HG02571 (cell line): ENCODE results near the gene ZNF429.
"Not testable (repeated sequence)": the region's sequence is repeated elsewhere in the genome, so short reads cannot be mapped to it uniquely, and the experiment has no call there.

Experiments
- ATAC-seq: cut with Tn5 transposase; IDR thresholded peaks from one replicate; pipeline ENCODE4 v1.9.1; 2021; ENCODE audit warnings: mild to moderate bottlenecking, moderate library complexity; ENCODE audit not compliant: unreplicated experiment

ZNF429 gene

DNA sequence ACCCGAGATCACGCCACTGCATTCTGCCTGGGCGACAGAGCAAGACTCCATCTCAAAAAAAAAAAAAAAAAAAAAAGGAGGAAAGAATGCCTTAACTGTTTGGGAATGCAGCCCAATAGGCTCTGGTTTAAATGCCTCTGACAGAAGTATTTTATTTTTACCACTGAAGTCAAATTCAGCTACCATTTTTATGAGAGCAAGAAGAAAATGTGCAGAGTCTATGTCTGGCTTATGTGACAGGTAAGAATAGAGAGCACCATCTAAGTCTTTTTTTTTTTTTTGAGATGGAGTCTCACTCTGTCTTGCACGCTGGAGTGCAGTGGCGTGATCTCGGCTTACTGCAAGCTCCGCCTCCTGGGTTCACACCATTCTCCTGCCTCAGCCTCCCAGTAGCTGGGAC is 7.2 kb downstream of the ZNF429 start:
- ATAC-seq = not testable (repeated sequence)

DNA sequence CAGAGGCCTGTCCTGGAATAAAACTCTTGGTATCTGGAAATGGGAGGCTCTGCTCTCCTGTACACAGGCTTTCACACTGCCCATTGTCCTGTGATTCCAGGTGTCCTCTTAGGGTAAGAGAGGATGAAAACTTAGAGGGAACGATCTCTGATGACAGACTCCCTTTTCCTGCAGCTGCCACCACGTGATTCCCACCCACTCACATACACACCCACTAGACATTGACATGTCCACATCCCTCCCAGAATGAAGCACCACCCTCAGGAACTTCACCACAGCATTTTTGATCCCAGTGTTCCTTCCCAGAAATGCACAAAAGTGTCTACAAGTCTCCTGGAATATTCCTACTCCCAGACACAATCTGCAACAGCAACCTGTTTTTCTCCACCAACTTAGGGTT is 8.2 kb downstream of the ZNF429 start:
- ATAC-seq = no peak

DNA sequence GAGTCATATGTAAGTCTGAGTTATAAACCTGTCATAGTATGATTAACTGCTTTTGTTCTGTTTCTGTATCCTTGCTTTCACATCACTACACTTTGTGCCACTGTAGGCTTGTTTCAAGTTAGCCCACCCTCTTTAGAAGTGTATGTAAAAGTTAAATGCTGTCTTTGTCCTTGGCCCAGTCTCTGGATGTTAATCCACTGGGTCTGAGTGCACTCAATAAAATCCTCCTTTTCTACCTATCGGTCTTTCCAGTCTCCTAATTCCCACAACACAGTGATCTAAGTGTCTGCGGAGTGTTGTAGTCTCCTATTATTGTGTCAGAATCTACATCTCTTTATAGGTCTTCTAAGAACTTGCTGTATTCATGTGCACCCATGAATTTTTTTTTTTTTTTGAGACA is 14.1 kb downstream of the ZNF429 start:
- ATAC-seq = no peak

DNA sequence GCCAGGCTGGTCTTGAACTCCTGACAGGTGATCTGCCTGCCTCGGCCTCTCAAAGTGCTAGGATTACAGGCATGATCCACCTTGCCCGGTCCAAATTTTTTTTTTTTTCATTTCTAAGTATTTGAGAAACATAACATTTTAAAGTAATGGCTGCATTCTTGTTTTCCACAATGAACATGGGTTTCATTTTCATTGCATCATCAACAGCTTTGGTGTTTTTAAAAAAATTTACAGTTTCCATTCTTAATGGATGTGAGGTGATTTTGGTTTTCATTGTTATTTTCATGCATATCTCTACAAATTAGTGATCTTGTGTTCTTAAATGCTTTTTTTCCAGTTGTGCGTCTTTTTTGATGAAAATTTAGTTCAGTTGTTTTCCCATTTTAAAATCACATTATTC is 27.5 kb downstream of the ZNF429 start:
- ATAC-seq = no peak

DNA sequence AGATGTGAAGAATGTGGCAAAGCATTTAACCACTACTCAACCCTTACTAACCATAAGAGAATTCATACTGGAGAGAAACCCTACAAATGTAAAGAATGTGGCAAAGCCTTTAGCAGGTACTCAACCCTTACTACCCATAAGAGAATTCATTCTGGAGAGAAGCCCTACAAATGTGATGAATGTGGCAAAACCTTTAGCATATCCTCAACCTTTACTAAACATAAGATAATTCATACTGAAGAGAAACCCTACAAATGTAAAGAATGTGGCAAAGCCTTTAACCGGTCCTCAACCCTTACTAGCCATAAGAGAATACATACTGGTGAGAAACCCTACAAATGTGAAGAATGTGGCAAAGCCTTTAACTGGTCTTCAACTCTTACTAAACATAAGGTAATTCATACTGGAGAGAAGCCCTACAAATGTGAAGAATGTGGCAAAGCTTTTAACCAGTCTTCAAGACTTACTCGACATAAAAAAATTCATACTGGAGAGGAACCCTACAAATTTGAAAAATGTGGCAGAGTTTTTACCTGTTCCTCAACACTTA is 31.4 kb downstream of the ZNF429 start:
- ATAC-seq = not testable (repeated sequence)

DNA sequence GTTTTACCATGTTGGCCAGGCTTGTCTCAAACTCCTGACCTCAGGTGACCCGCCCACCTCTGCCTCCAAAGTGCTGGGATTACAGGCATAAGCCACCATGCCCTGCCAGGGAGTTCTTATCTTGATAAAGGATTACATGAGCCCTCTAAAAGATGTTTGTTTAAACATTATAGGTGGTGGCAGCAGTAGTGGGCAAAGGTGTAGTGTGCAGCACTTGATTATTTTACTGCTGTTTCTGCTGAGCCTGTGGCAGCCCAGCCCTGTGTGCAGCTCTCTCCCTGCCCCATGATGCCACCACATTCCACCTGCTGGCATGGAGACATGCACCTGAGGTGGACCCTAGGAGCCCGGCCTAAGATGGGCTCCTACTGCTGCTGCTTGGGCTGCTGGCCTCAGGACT is 54.0 kb downstream of the ZNF429 start:
- ATAC-seq = no peak

DNA sequence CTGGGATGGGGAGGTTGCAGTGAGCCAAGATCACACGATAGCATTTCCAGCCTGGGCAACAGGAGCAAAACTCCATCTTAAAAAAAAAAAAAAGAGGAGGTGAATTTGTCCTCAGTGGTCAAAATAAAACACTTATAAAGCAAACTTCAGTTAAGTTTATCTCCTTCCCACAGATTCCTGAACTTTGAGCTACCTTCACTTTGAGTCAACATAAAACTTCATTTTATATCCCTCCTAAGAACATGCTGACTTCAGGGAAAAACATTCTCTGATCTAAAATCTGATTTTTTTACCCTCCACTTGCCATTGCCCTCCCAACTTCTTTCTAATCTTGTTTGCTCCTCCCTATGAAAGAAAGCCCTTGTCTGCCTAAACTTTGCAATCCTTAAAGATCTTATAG is 59.0 kb downstream of the ZNF429 start:
- no peak for ATAC-seq

DNA sequence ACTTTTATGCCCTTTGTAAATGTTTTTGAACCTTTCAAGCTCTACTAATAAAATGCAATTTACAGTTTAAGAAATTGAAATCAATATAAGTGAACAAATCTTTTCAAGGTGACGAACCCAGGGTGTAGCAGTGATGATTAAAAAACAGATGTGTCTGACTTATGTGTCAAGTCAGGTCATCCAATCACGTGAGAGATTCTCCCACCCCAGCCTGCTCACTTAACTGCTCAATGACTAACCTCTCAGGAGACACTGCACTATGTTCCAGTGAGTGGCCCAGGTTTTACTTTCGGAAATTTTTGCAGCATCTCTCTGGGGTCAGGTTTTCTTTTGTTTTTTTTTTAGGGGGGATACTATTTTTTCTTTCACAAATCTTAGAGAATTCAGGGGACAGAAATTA is 60.7 kb downstream of the ZNF429 start:
- no peak for ATAC-seq

DNA sequence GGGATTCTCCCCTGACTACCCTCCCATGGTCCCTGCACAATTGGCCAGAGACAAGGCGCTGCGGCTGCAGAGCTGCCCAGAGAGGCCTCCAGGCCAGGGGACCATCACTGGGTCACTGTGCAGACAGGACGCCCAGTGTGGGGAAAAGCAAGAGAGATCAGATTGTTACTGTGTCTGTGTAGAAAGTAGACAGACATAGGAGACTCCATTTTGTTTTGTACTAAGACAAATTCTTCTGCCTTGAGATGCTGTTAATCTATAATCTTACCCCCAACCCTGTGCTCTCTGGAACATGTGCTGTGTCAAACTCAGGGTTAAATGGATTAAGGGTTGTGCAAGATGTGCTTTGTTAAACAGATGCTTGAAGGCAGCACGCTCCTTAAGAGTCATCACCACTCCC is 62.4 kb downstream of the ZNF429 start:
- not testable (repeated sequence) for ATAC-seq

DNA sequence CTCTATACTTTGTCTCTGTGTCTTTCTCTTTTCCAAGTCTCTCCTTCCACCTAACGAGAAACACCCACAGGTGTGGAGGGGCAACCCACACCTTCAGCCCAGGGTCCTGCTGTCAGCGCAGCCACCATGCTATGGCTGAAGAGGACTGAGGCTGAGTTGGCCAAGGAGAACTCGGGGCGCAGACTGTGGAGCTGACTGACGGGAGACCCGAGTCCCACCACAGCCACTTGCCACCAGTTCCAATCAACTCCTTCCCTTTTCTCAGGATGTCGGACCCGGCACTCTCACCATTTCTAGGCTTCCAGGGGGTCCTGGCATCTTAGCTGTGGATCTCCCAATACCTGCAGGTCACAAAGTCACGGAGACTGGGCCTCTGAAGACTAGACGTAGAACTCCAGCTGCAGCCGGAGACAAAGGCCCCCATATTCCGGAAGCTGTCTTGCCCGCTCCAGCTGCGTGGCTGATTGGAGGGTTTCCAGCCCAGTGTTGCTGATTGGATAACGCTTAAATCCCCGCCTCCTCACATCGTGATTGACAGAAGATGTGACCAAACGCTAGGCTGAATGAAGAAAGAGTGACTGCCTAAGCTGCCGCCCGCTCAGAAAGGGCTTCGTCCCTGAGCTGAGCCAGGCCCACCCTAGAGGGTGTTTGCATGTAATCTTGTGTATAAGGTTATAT is 63.6 kb downstream of the ZNF429 start:
- ATAC-seq = no peak

DNA sequence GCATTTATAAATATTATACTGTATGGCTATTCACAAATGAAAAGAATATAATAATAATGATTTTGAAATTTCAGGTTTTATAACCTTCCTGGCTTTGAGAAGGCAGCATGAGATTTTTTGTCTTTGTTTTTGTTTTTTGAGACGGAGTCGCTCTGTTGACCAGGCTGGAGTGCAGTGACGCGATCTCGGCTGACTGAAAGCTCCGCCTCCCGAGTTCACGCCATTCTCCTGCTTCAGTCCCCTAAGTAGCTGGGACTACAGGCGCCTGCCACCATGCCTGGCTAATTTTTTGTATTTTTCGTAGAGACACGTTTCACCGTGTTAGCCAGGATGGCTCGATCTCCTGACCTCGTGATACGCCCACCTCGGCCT is 64.1 kb downstream of the ZNF429 start:
- ATAC-seq = no peak

DNA sequence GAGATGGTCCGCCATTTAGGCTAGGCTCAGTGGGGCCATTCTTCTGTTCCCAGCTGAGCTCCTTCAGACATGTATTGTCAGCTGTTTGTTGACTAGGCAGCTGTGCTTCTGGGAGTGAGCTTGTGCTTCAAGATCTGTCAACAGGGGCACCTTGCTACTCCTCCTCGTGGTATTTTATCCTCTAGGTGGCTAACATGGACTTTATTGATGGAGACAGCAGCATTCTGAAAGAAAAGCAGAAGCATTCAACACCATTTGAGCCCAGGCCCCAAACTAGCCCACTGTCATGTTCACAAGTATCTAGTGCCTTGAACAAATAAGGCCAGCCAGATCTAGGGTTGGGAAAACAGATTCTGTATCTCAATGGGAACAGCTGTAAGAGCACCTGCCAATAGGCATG is 65.9 kb downstream of the ZNF429 start:
- no peak for ATAC-seq

DNA sequence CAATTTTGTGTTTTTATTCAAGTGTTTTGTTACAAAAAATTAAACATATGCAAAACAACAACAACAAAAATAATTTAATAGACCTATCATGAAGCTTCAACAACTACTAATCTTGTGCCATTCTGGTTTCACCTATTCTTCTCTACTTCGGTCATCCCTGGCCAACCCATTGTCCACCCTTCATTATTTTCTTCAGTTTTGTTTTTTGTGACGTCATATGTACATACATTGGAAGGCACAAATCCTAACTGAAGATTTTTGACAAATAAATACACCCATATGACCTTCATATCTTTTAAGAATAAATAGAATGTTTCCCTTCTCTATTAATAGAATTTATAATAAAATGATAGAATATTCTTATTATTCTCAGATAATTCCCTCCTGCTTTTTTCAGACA is 69.2 kb downstream of the ZNF429 start:
- ATAC-seq = no peak

DNA sequence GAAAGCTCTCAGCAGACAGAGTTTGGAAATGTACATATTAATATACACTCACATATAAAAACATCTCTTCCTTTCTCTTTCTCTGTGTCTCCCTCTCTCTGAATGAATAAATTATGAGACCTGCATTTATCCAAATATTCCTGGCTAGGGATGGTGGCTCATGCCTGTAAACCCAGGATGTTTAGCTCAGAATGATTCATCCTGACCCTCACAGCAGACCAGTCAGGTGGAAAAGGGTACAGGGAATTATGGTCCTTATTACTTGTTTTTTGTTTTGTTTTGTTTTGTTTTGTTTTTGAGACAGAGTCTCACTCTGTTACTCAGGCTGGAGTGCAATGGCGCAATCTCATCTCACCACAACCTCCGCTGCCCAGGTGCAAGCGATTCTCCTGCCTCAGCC is 71.1 kb downstream of the ZNF429 start:
- no peak for ATAC-seq

DNA sequence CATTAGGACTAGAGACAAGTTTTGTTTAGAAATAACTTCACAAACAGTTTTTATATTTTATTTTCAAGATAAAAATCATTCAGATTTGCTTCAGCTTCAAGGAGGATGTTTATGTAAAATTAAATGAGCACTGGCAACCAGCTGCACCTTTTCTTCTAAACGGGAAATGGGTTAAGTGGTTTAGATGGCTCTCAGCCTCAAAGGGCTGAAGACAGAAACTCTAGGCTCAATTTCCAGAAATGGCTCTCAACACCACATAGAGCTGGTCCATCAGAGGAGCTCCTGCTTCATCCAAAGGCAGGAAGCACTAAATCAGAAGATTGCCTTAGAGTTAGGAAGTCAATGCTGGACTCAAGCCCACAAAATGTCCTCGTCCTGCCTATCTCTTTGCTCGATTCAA is 74.7 kb downstream of the ZNF429 start:
- no peak for ATAC-seq

DNA sequence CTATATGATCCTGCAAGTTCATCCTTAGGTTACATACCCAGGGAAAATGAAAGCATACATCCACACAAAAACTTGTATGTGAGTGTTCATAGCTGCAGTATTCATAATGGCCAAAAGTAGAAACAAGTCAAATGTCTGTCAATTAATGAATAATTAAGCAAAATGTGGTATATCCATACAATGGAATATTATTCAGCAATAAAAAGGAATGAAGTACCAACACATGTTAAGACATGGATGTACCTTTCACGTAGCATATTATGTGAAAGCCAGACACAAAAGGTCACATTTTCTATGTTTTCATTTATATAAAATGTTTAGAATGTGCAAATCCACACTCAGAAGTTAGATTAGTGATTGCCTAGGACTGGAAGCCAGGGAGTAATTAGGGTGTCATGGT is 75.4 kb downstream of the ZNF429 start:
- ATAC-seq = no peak

DNA sequence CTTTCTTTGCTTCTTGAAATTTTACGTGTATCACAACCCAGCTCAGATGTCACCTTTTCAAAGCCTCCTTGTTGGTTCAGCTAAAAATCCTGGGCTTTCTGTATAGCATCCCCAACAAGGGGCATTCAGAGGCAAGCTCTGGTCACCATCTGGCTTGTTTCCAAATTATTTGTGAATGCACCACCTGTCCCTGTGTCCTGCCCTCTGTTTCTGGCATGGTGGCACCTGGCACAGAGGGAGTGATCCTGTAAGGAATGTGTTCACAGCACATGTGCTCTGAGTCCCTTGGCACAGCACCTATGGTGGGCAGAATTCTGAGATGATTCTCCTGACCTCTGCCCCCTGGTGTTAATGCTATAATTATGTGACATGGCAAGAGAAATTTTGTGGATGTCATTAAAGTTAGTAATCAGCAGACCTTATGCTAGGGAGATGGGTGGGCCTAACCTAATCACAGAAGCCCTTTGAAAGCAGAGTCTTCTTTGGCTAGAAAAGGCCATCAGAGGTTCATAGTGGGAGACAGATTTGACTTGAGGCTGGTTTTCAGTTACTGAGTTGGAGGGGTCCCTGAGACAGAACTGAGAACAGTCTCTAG is 76.3 kb downstream of the ZNF429 start:
- ATAC-seq = no peak

DNA sequence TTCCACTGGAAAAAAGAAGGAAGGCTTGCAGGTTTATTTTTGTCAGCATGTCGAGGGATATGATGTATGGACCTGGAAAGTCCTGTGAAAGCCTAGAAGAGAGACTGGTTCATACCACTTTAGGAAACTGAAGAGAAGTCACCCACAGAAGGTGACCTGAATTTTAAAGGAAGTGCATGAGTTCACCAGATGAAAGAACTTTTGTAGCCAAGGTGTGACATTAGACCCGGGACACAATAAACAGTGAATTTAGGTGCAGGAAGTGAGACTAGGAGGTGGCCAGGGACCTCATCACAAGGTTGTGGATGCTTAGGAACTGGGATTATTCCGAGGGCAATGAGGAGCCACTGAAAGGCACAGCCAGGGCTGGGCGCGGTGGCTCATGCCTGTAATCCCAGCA is 79.1 kb downstream of the ZNF429 start:
- ATAC-seq = no peak

DNA sequence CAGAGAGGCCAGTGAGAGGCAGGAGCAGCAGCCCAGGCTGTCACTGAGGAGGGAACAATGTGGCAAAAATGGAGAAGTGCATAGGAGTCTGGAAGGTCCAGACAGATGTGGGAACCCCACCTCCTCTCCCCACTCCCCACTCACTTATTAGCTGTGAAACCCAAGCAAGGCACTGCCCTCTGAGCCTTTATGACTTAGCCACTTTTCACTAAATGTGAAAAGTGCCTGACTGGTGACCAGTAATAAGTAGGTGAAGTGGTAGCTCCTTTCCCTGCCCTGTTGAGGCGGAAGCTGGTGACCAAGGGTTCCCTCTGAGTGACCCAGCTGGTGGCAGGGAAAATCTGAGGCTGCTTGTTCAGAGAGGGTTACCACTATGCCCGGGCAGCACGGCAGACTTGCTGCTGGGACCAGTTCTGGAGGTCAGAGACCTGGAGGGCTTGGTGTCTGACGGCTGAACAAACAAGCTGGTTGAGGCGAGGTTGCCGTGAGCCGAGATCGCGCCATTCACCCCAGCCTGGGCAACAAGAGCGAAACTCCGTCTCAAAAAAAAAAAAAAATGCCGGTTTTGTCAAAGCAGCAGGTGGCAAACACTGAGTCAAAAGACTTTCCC is 80.0 kb downstream of the ZNF429 start:
- ATAC-seq = no peak

DNA sequence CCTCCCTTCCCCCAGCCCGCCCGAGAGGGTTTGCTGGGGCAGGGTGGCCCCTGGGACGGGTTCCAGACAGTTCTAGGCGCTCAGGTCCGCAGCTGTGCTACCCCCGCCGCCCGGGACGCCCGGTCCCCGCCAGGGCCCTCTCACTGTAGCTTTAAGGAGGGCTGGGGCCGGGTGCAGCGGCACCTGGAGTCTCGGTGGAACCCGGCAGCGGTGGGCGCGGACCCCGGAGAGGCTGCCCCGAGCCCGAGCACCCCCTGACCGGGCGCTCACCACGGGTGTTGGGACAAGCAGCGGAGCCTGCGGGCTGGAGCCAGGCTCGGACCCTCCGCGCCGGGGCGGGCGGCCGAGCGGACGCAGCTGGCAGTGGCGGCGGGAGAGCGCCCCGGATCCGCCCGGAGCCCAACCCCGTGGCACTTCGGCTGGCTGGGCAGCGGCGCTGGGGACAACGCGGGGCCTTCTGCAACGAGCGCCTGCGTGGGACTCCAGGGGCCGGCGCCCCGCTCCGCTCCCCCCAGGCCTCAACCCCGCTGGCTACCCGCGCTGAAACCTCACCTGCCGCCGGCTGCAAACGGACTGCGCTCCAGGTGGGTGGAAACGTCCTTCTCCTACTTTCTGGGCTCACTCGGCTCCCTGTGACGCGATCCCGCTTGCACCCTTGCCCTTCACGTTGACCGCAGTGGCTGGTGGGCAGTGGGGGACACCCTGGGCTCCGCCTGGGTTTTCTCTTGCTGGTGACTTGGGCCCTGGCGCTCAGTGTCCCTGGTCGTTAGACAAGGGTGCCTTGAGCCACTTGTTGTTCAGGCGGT is 81.1 kb downstream of the ZNF429 start:
- ATAC-seq = no peak

DNA sequence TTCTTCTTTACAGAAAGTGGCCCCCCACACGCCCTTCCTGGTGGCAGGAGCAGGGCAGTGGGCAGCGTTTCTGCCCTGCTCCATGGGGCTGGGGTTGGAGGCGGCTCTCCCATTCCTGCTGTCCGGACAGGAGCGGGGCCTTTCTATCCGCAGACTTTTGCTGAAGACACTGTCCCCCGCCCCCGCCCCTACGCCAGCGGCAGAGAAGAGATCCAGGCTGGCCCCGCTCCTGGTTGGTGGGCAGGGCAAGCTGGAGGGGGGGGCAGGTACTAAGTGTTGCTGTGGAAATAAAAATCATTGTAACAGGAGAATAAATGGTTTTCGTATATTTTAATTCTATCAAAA is 81.7 kb downstream of the ZNF429 start:
- no peak for ATAC-seq

DNA sequence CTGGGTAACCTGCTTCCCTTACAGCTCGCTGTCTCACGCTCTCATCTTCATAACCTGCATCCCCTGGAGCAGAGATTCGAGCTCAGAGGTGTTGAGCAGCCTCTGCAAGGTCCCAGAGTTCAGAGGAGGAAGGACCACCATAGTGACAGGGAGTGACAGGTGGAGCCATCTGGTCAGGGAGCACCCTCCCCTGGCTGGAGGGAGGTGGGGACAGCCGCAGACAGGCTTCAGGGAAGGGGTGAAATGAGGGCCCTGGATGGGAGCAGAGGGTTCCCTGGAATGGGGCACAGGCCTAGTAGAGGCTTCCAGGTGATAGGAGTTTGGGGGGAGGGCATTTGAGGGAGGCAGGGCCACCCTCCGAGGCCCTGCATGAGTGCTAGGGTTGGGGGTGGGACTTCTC is 82.1 kb downstream of the ZNF429 start:
- no peak for ATAC-seq
